HG02938 (cell line): ENCODE data around the gene AUTS2.

Experiments
- ATAC-seq: cut with Tn5 transposase; IDR thresholded peaks from one replicate; pipeline ENCODE4 v1.9.1; 2021; ENCODE audit warnings: mild to moderate bottlenecking, moderate library complexity; ENCODE audit not compliant: unreplicated experiment

Gene AUTS2

DNA sequence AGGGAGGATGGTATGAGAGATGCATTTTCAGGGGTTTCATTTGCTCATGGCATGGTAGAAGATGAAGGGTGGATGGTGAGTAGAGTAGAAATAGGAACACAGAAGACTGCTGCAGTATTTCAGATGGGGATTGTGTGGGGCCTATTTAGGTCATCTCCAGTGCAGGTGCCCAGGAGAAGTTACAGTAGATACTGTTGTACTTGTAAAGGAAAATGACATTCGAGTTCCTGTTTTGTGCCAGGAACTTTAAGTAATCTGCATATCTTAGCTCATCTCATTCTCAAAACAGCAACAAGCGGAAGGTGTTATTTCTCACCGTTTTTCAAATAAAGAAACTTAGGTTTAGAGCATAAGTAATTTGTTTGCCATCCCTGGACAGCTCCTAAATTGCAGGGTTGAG lies 156.2 kb downstream of the AUTS2 start:
- no peak for ATAC-seq

DNA sequence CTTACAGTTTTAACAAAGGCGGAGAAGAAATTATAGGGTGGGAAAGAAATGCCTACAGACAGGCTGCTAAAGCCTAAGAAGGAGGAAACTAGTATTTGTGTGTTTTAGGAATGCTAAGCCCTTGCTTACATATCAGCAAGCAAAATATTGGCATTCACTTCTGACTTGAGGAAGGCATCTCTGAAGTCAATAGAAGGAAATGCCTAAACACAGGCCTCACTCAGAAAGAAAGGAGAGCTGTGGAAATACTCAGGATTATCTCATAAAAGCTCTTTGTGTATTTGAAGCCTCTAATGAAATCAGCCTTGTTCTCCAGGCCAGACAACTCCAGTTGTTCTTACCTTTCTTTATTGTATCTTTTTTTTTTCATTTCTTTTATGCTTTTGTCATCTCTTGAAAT lies 158.0 kb downstream of the AUTS2 start:
- ATAC-seq = no peak

DNA sequence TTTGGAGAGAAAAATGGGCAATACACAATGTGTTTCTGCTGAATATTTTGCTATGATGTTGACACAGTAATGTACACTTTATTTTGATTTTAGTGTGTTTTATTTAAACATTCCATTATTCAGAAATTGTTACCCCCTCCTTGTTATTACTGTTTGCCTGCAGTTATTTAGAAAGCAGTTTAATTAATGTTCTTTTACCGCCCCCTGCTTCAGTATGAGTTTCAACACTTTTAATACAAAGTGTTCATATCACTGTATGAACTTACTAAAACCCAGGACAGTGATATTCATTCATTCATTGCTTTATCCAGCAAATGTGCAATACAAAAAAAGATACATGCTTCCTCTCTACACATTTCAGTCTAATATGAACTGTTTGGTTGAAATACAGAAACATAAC lies 159.3 kb downstream of the AUTS2 start:
- no peak for ATAC-seq

DNA sequence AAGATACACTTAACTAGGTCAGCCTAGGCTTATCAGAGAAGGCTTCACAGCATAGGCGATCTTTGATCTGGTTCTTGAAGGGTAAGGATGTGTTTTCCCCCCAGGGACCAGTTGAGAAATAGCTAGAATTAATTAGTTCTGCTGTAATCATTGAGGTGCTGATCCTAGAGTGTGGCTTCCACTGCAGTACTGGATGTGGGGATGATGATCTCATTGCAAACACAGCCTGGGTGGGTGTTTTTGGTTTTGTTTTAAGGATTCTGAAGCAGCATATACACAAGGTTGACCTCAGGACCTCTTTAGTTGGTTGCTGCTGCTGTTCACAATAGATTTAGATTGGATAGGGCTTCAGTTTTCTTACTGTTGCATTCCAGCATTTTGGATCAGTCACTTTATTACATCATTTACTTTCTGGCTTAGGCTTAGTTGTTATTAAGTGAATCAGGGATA lies 159.7 kb downstream of the AUTS2 start:
- no peak for ATAC-seq

DNA sequence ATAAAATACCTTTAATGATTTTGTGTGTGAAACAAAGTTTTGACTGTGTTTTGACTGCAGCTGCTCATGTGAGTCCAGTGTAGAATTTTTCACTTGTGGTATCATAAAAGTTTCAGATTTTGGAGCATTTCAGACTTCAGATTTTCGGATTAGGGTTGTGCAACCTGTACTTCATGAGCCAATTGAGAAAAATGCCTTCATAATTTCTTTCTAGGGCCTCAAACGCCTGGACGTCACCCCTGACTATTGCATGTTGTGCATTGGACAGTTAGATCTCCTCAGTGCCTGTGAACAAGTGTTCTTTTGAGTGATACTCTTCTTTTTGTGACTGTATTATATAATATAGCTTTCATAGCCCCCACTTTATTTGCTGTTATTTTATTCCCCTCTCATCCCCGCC lies 161.1 kb downstream of the AUTS2 start:
- ATAC-seq = no peak

DNA sequence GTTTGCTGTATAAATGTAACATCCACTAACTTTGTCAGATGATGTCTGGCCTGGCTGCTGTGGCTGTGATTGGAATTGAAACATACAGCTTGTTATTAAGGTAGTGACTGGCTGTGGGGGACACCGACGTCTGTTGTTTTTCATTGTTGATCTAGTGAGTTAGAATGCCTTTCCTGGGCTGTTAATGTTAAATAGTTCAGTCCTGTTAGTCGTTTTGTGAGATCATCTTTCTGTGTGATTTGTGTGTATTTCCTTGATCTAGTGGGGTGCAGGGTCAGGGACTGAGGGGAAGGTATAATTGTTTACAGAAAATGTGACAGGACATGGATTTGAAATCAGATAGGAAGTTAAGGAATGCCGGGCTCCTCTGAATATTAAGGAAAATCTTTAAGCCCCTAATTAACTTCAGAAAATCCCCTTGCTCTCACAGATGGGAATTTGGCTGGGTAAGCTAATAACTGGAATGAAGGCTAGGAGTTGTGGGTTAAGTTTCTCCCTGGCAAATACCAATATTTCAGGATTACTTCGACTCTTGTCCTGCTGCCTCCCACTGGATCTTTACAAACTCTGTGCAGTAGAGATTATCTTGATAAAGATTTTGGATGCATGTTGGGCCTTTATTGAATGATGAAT lies 163.1 kb downstream of the AUTS2 start:
- no peak for ATAC-seq

DNA sequence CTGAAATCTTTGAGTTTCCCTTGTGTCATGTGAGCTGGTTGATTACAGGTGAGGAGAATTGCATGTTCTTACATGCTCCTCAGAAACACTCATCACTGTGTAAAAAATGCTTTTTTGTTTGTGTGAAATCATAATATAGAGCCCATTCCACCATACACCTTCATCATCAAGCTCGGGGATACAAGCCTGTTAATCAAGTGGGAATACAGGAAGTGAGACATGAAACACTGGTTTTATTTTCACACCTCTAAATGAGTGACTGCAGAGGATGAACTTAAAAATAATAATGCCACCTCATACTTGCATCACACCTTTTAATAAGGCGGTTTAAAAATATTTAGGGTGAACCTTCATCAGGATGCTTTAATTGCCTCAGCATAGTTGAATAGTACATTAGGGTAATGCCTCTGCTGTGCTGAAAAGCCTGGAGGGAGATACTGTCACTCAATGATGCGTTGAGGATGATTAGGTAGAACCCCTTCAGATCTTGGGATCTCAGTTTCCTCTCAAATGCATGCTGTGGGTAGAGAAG lies 164.6 kb downstream of the AUTS2 start:
- no peak for ATAC-seq

DNA sequence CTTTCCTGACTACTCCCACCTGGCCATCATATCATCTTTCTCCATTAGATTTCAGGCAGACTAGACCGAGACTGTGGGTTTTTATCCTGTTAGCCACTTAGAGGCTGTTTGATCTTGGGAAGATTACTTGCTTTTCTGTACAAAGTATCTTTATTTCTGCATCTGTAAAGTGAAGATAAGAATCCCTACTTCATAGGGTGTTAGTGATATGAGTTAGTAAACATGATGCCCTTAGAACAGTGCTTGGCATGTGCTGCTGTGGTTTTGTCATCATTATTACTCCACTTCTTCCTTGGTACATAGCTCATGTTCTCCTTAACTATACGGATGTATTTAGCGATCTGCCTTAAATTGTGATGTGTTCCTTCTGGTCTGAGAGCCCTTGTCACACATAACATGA lies 165.2 kb downstream of the AUTS2 start:
- no peak for ATAC-seq

DNA sequence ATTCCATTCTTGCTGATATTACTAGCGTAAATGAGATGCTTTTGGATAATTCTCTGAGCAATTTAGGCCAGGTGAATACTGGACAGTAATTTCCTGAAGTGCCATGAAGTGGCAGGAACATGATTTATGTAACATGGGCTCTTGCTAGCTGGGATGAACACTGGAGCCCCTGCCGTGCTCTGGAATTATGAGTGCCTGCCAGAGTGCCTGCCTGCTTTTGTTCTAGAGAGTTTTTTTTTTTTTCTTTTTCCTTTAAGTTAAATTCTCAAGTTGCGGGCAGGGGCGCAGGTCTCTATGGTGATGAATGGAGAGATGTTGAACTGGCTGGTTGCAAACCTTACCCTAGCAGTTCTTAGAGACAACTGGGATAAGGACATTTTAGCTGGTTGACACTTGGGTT lies 165.9 kb downstream of the AUTS2 start:
- ATAC-seq = no peak

DNA sequence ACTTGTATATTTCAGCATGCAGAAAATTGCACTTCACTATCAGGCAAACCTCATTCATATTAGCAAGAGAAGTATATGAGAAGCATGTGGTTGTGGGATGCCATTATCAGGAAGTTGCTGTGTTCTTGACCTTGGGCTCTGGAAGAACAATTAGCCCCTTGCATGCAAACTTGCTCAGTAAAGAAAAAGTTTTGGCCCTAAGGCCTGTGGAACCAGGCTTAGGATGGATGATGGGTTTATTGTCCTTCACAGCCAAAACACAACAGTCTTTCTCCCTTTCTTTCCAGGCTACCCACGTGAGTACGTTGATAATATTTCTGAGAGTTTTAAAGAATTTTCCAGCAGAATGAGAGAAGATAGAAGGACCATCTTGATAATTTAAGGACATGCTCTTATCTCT lies 166.4 kb downstream of the AUTS2 start:
- ATAC-seq = no peak

DNA sequence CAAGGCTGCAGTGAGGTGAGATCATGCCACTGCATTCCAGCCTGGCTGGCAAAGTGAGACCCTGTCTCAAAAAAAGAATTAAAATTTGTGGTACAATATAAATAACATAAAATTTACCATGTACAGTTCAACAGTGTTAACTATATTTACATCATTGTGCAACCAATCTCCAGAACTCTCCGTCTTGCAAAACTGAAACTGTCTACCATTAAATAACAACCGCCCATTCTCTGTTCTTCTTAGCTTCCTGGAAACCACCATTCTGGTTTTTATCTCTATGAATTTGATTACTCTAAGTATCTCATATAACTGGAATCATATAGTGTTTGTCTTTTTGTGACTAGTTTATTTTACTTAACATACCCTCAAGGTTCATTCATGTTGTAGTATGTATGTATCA lies 167.6 kb downstream of the AUTS2 start:
- ATAC-seq = peak; percentile 74

DNA sequence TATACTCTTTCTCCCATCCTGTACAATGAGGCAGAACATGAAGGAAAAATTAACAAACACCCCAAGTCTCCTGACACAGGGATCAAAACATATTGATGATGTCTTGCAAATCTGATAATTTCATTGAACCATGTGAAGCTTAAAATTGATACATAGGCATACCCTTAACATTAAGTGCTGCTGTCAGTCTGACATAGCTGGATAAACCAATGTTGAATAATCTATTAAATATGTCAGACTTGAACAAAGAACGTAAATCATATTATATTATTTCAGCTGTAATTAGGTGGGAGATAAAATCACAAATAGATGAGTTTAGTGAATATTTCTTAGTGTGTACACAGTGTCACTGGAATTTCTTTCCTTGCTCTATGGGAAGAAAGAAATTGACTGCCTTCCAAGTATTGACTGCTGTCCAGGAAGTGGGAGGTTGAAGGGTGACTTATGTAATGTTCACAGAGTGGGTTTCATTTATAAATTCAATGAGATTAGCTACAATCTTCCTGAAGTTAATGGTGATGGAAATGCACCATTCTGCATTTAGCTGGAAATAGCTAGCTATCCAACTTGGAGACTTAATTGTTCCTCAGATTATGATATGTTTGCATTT lies 170.8 kb downstream of the AUTS2 start:
- ATAC-seq = no peak

DNA sequence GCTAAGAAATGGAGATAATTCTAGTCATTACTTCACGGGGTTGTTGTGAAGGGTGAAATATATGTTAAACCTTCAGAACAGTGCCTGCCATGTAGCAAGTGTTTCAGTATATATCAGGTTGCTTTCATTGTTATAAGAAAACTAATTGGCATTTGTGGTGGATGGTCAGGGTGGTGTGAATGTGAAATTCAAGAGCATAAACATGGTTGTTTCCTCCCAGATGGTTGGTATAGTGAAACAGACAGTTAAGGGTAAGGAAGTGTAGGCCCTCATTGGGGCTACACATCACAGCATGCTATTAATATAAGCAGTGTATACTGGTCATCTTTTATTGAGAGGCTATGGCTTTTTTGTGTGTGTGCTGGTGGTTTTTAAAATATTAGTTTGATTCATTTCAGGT lies 171.6 kb downstream of the AUTS2 start:
- ATAC-seq = no peak

DNA sequence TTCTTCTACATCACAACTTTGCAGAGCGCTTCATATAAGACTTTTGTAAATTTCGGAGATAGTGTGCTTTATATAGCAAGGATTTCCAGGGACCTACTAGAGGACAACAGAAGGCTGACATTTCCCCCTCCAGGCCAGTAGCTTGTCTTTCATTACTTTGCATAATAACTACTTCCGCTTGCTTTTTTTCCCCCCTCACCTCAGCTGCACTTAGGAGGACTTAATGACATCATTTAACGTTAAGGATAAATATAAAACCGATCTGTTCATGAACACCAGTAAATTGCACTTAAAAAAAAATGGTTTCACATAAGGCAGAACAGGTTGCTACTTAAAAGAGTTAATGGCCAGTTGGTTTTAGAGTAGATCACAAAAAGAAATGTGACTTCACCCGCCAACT lies 172.3 kb downstream of the AUTS2 start:
- no peak for ATAC-seq

DNA sequence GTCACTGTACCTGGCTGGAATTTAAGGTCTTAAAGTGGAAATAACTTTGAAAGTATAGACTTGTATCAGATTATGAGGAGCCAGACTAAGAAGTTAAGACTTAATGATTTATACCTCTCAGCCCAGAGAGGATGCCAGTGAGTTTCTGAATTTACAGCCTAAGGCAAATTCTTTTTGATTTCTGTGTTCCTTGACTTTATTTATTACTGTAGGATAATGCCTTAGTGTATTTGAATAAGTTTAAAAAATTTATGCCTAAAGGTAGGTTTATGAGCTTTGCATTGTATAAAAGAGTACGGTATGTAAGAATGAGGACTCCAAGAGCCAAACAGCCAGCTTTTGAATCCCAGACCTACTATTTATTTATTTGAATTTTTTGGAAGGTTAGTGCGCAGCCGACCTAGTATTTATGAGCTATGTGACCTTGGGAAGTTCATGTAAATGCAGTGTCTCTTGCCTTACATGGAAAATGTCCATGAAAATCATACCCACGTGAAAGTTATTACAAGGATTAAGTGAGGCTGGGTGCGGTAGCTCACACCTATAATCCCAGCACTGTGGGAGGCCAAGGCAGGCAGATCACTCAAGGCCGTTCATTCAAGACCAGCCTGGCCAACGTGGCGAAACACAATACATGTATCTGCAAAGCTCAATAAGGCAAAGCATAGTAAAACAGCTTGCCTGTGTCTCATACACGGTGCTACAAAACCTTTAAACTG lies 174.6 kb downstream of the AUTS2 start:
- no peak for ATAC-seq

DNA sequence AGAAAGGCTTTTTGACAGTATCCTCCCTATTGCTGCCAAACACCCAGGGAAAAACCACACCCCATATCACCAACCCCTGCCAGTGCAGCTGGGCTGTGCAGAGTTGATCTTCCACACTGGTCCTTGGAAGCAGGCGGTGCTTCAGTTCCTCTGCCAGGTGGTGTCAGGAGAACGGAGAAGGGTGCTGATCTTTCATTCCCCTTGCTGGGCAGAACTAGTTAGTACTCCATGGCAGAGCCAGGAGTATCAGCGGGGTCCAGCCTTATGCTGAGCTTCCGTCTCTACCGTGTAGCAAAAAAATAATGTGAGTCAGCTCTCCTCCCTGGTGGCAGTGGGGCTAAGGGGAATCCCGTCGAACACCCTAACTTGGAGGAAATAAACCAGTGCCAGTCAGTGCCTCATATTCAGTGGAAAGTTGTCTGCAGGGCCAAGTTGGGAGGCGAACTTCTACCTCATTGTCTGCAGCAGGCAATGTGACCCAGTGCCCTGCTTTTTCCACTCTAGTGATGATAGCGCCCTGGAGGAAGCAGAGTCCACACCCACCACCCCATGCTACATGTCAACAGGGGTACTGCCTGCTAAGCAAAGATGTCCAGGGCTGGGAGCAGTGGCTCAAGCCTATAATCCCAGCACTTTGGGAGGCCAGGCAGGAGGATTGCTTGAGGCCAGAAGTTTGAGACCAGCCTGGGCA lies 175.4 kb downstream of the AUTS2 start:
- no peak for ATAC-seq

DNA sequence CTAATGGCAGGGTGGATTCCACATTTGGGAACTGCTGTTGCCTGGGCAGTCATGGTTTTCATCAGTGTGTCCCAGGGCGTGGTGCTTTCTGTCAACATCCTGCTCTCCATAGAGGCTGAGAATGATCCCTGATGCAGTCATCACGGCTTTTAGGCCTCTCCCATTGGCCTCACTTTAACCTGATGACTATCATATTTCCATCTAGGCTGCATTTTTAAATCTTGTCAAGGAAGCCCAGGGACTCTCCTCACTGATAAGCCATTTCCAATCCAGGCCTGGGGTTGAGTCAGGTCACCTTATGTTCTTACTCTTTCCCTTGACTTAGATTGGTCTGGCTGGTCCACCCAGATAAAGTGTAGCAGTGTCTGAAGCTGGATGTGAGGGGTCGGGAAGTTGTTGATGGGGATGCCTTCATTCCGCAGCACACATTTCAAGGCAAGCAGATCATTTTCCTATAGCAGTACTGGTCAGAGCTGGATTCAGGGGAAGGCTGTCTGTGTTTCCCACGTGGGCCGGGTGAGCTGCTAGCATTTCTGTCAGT lies 177.0 kb downstream of the AUTS2 start:
- ATAC-seq = no peak

DNA sequence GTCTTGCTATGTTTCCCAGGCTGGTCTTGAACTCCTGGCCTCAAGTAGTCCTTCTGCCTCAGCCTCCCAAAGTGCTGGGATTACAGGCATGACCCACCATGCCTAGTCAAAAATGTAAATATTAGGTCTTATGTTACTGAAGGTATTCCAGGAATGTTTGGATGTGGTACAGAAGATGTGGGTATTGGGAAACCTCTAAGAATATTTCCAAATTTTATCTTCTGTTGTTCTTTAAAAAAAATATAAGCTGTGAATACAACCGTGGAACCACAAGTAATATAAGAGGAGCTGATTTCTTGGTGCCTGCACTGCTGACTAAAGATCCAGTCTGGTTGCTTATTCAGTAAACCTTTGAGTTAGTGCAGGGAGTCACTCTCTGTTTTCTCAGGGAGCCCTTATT lies 178.3 kb downstream of the AUTS2 start:
- no peak for ATAC-seq

DNA sequence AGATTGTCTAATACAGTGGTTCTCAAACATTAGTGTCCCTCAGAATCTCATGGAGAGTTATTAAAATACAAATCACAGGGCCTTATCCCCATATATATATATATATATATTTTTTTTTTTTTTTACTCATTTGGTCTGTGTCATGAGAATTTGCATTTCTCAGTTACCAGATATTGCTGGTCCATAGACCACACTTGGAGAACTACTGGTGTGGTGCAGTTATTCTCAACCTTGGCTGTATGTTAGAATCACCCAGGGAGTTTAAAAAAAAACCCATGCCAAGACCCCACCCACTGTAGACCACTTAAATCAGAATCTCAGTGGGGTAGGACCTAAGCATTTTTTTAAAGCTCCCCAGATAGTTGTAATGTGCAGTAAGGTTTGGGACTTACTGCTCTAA lies 179.9 kb downstream of the AUTS2 start:
- ATAC-seq = no peak

DNA sequence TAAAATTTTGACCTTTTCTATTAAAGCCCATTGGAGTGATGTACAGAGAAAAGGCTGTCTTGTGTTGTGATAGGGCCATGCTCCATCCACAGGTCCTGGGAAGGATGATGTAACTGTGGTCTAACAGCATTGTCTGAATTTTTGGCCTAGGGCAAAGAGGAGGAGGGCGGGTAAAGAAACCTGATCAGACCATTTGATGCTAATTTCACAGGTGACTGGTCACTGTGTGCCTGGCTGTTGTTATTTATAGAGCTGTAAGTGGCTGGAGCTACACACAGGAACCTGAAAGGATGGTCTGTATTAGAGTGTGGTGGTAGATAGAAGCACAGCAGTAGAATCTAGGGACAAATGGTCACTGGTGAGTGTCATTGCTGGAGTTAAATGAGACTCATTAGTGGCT lies 182.1 kb downstream of the AUTS2 start:
- ATAC-seq = no peak

DNA sequence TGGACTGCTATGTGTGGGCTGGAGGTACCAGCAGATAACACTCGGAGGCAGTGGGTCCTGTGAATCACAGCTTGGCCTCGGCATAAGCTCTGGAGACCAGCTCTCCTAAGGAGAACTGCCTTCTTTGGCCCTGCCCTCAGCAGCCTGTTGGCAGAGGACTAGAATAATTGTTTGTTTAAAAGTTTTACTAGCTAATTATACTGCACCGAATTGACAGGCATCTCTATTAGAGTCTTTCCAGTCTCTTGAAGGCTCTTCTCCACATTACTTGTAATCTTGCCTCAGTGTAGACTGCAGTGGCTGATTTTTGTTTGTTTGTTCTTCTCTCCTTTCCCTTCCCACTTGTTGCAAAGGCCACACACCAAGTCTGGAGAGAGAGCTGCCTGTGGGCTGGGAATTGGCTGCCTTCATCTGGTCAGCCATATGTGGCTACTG lies 183.2 kb downstream of the AUTS2 start:
- ATAC-seq = no peak
